ENCODE results near the gene ZNF83. TPM values are rescaled to one million over a fixed set of nuclear protein-coding genes. Genes with fewer than 3 reads are reported as not detected.

The ZNF83 gene
- total RNA-seq, 1 donor from 2014 or later: 45.6 TPM

GRCh38 chr19:52653161-52653560, 15.0 kb upstream of the ZNF83 start:
- H3K36me3 Mint-ChIP-seq (ENCODE audit: low read depth): peaks cover 56% of the 10 kb centered on the region
- H3K4me1 Mint-ChIP-seq: no peaks in the 10 kb centered on the region
- H3K4me3 Mint-ChIP-seq: no peak overlapping the region
- H3K9me3 Mint-ChIP-seq: no peaks in the 10 kb centered on the region
- no peak for TF ChIP-seq CTCF (conservative IDR thresholded peaks at IDR 0.05)
- no peaks in the 10 kb centered on the region for H3K27me3 Mint-ChIP-seq (ENCODE audit: low read depth)
- H3K27ac Mint-ChIP-seq (ENCODE audit: unreplicated experiment): no peak overlapping the region
- no peak for DNase-seq (ENCODE audit: low read depth, low spot score)

GRCh38 chr19:52651956-52652355, 13.8 kb upstream of the ZNF83 start:
- H3K4me3 Mint-ChIP-seq: no peak overlapping the region
- no peaks in the 10 kb centered on the region for H3K4me1 Mint-ChIP-seq
- H3K9me3 Mint-ChIP-seq: no peaks in the 10 kb centered on the region
- DNase-seq (ENCODE audit: low read depth, low spot score): no peak
- TF ChIP-seq CTCF (conservative IDR thresholded peaks at IDR 0.05): no peak
- H3K27me3 Mint-ChIP-seq (ENCODE audit: low read depth): no peaks in the 10 kb centered on the region
- H3K27ac Mint-ChIP-seq (ENCODE audit: unreplicated experiment): no peak overlapping the region
- H3K36me3 Mint-ChIP-seq (ENCODE audit: low read depth): peaks cover 64% of the 10 kb centered on the region

- H3K4me1 Mint-ChIP-seq: no peaks in the 10 kb centered on the region
- no peak overlapping the region for H3K27ac Mint-ChIP-seq (ENCODE audit: unreplicated experiment)
- no peaks in the 10 kb centered on the region for H3K27me3 Mint-ChIP-seq (ENCODE audit: low read depth)
- peaks cover 47% of the 10 kb centered on the region for H3K36me3 Mint-ChIP-seq (ENCODE audit: low read depth)
- no peak overlapping the region for H3K4me3 Mint-ChIP-seq
- TF ChIP-seq CTCF (conservative IDR thresholded peaks at IDR 0.05): no peak
- H3K9me3 Mint-ChIP-seq: no peaks in the 10 kb centered on the region
- DNase-seq (ENCODE audit: low read depth, low spot score): no peak
These were observed 10.3 kb upstream of the ZNF83 start for GRCh38 chr19:52648336-52649016.

GRCh38 chr19:52646571-52647217, 8.5 kb upstream of the ZNF83 start:
- H3K9me3 Mint-ChIP-seq: no peaks in the 10 kb centered on the region
- H3K4me1 Mint-ChIP-seq: no peaks in the 10 kb centered on the region
- no peaks in the 10 kb centered on the region for H3K27me3 Mint-ChIP-seq (ENCODE audit: low read depth)
- H3K36me3 Mint-ChIP-seq (ENCODE audit: low read depth): peaks cover 33% of the 10 kb centered on the region
- no peak for TF ChIP-seq CTCF (conservative IDR thresholded peaks at IDR 0.05)
- DNase-seq (ENCODE audit: low read depth, low spot score): no peak
- no peak overlapping the region for H3K27ac Mint-ChIP-seq (ENCODE audit: unreplicated experiment)
- H3K4me3 Mint-ChIP-seq: no peak overlapping the region

GRCh38 chr19:52640916-52641315, 2.8 kb upstream of the ZNF83 start:
- TF ChIP-seq CTCF (conservative IDR thresholded peaks at IDR 0.05): no peak
- Mint-ChIP-seq H3K36me3 (ENCODE audit: low read depth) (peaks cover 5% of the 10 kb centered on the region), H3K4me3 (peak overlapping the region; percentile 78), H3K9me3 (no peaks in the 10 kb centered on the region), H3K4me1 (peaks cover 23% of the 10 kb centered on the region), H3K27ac (ENCODE audit: unreplicated experiment) (no peak overlapping the region), H3K27me3 (ENCODE audit: low read depth) (peaks cover 2% of the 10 kb centered on the region)
- DNase-seq (ENCODE audit: low read depth, low spot score): no peak
